Eye (tissue), 1 donor: Measurements from ENCODE around the gene SLC12A6.

Source experiments
- DNase-seq: peaks from one replicate; pipeline ENCODE4 v3.0.0-alpha.2; 2015

Gene SLC12A6

DNA sequence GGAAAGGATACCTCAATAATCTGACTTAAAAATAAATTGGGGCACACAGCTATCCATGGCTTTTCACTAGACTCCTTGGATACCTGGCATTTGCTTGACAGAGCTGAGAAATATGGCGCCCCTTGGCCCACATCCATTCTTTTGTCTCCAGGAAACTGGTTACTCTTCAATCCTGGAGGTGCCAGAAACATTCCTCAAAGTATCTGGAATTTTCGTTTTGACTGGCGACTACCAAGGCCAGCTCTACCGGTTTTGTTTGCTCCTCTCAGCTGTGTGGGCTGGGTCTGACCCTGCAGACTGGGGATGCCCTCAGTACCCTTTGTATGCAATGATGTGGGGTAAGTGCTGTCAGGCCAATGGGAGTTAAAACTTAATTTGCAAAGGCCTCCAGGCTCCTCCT, 154.6 kb downstream of the SLC12A6 start:
- DNase-seq = no peak
